GM12878 (cell line): Measurements from ENCODE around the gene ARSJ. TPM values are rescaled to one million over a fixed set of nuclear protein-coding genes. Genes with fewer than 3 reads are reported as not detected.

Experiments
- ATAC-seq: fragments of 200-7000 bp; cut with Tn5 transposase; 3 replicates; pipeline ENCODE4 v1.9.1; 2020; ENCODE audit warnings: mild to moderate bottlenecking, moderate library complexity
- BruUV-seq: library from RNA; stranded (reverse); fragments of 400-500 nt; replicated peaks from 2 replicates; lab custom pipeline; 2021; lab: Mats Ljungman, UMichigan
- CTCF ChIA-PET: fragments of 300-600 bp; sonication (Branson Sonifier 250); formaldehyde crosslinking; extraction: SDS; loops from one replicate; lab custom pipeline; 2021; ENCODE audit warnings: inconsistent platforms; lab: Yijun Ruan, JAX
- POLR2A ChIA-PET: fragments of 350-600 bp; formaldehyde crosslinking; extraction: SDS; loops from one replicate; lab custom pipeline; 2021; ENCODE audit warnings: inconsistent platforms; lab: Charles Lee
- RAD21 ChIA-PET: fragments of 300-600 bp; sonication (Branson Sonifier 250); formaldehyde crosslinking; loops from one replicate; lab custom pipeline; 2023; ENCODE audit warnings: antibody characterized with exemption; ENCODE audit not compliant: unreplicated experiment; lab: Charles Lee
- SMC1A ChIA-PET: fragments of 300-600 bp; sonication (Branson Sonifier 250); formaldehyde crosslinking; loops from one replicate; lab custom pipeline; 2023; ENCODE audit not compliant: unreplicated experiment, uncharacterized antibody; lab: Charles Lee
- DNase-seq: peaks from one replicate; pipeline ENCODE4 v3.0.0-alpha.2; 2011; ENCODE audit warnings: low read depth, low spot score
- FAIRE-seq: peaks from 3 replicates; lab custom pipeline; 2011; peaks lifted over from hg19 to GRCh38; lab: Jason Lieb, UNC
- H2AFZ ChIP-seq: 2 replicates; pipeline ENCODE4 v1.6.0; 2011; ENCODE audit warnings: low read depth, low read length, control low read depth; ENCODE audit not compliant: control insufficient read depth
- H3K27ac ChIP-seq: 2 replicates; pipeline ENCODE4 v1.5.1; 2011; ENCODE audit warnings: control low read depth; ENCODE audit not compliant: control insufficient read depth, insufficient read depth
- H3K27me3 ChIP-seq, 2 experiments: replicated peaks in 1 of 2; 2 replicates each; pipeline versions ENCODE4 v1.6.0 to v1.6.1; 2011; ENCODE audit warnings: low read length in 1 of 2; ENCODE audit not compliant: control insufficient read depth in 2 of 2, insufficient read depth in 2 of 2
- H3K36me3 ChIP-seq, 2 experiments: 2 replicates each; pipeline ENCODE4 v1.5.1; 2011; ENCODE audit warnings: low read length in 1 of 2; ENCODE audit not compliant: control insufficient read depth in 2 of 2, insufficient read depth in 2 of 2
- H3K4me1 ChIP-seq: 2 replicates; pipeline ENCODE4 v1.6.1; 2011; ENCODE audit warnings: mild to moderate bottlenecking, low read length, moderate library complexity, mixed read lengths; ENCODE audit not compliant: control insufficient read depth, insufficient read depth
- H3K4me2 ChIP-seq: 2 replicates; pipeline ENCODE4 v1.6.0; 2011; ENCODE audit warnings: control low read depth; ENCODE audit not compliant: control insufficient read depth, insufficient read depth
- H3K4me3 ChIP-seq: fragments of 200-600 bp; sonication (generic); 2 replicates; pipeline ENCODE4 v1.5.1; 2016
- H3K79me2 ChIP-seq: 2 replicates; pipeline ENCODE4 v1.6.0; 2011; ENCODE audit warnings: low read length; ENCODE audit not compliant: control insufficient read depth, insufficient read depth
- H3K9ac ChIP-seq: 2 replicates; pipeline ENCODE4 v1.8.0; 2011; ENCODE audit warnings: low read length, control low read depth, mixed read lengths; ENCODE audit not compliant: control insufficient read depth, insufficient read depth
- H3K9me3 ChIP-seq: replicated peaks from 3 replicates; pipeline ENCODE4 v1.5.1; 2011; ENCODE audit warnings: mild to moderate bottlenecking, low read length; ENCODE audit not compliant: control insufficient read depth, insufficient read depth
- H4K20me1 ChIP-seq: 2 replicates; pipeline ENCODE4 v1.6.0; 2011; ENCODE audit not compliant: control insufficient read depth, insufficient read depth
- BHLHE40 ChIP-seq, 2 experiments: fragments of 450-650 bp in 1 of 2; IDR thresholded peaks; 2 replicates each; pipeline ENCODE4 v1.6.1; 2011 to 2017; ENCODE audit warnings: low read depth in 2 of 2, borderline replicate concordance in 1 of 2, improper control_type of control experiment in 1 of 2, low read length in 1 of 2, mild to moderate bottlenecking in 1 of 2
- CBX3 ChIP-seq: fragments of 200-600 bp; sonication (generic); IDR thresholded peaks from 2 replicates; pipeline ENCODE4 v1.6.1; 2016; ENCODE audit warnings: low read depth, borderline replicate concordance
- CHD2 ChIP-seq: IDR thresholded peaks from 2 replicates; pipeline ENCODE4 v1.6.1; 2011; ENCODE audit warnings: low read depth, low read length, improper control_type of control experiment, borderline replicate concordance
- CREM ChIP-seq: IDR thresholded peaks from 2 replicates; pipeline ENCODE4 v1.6.1; 2014; ENCODE audit warnings: antibody characterized with exemption, low read depth
- EGR1 ChIP-seq, 2 experiments: IDR thresholded peaks; 1 replicate in 1 of 2; 2 replicates in 1 of 2; pipeline ENCODE4 v1.6.1; 2011 to 2012; ENCODE audit warnings: low read depth in 2 of 2, low read length in 2 of 2, borderline replicate concordance in 1 of 2, mild to moderate bottlenecking in 1 of 2, moderate library complexity in 1 of 2
- EZH2 ChIP-seq: IDR thresholded peaks from 2 replicates; pipeline ENCODE4 v1.6.1; 2012; ENCODE audit warnings: low read depth, mild to moderate bottlenecking, control low read depth, inconsistent platforms, low read length, borderline replicate concordance; ENCODE audit not compliant: control insufficient read depth
- IRF3 ChIP-seq: fragments of 450-650 bp; IDR thresholded peaks from 2 replicates; pipeline ENCODE4 v1.6.1; 2014; ENCODE audit warnings: mild to moderate bottlenecking
- KAT2A ChIP-seq: conservative IDR thresholded peaks from 2 replicates; pipeline ENCODE4 v1.6.1; 2011; ENCODE audit warnings: low read depth, low read length; ENCODE audit not compliant: control insufficient read depth
- LARP7 ChIP-seq: fragments of 450-650 bp; IDR thresholded peaks from 2 replicates; pipeline ENCODE4 v1.6.1; 2017; ENCODE audit warnings: mild to moderate bottlenecking
- MAX ChIP-seq: IDR thresholded peaks from 2 replicates; pipeline ENCODE4 v1.6.1; 2012; ENCODE audit warnings: low read depth, low read length, improper control_type of control experiment
- MLLT1 ChIP-seq: fragments of 450-650 bp; IDR thresholded peaks from 2 replicates; pipeline ENCODE4 v1.6.1; 2016; ENCODE audit warnings: mild to moderate bottlenecking
- NFIC ChIP-seq: IDR thresholded peaks from 2 replicates; pipeline ENCODE4 v1.6.1; 2012; ENCODE audit warnings: low read depth, mild to moderate bottlenecking, inconsistent platforms, low read length, moderate library complexity
- RAD21 ChIP-seq: IDR thresholded peaks from 2 replicates; pipeline ENCODE4 v1.6.1; 2011; ENCODE audit warnings: mild to moderate bottlenecking, low read depth, low read length, moderate library complexity; ENCODE audit not compliant: insufficient read depth
- RAD51 ChIP-seq: fragments of 450-650 bp; IDR thresholded peaks from 2 replicates; pipeline ENCODE4 v1.6.1; 2016; ENCODE audit warnings: moderate library complexity, mild to moderate bottlenecking, inconsistent platforms
- TCF12 ChIP-seq: IDR thresholded peaks from 2 replicates; pipeline ENCODE4 v1.6.1; 2011; ENCODE audit warnings: low read depth, mild to moderate bottlenecking, low read length
- TCF7 ChIP-seq: IDR thresholded peaks from 2 replicates; pipeline ENCODE4 v1.6.1; 2014; ENCODE audit warnings: antibody characterized with exemption, borderline replicate concordance
- WGBS: methylation state at CpG from one replicate; pipeline ENCODE4 v1.1.6; 2016; ENCODE audit warnings: low lambda C conversion rate; ENCODE audit not compliant: insufficient replicate concordance, insufficient coverage; ENCODE audit errors: missing lambda C conversion rate; 5-methylcytosine and 5-hydroxymethylcytosine counted together
- in situ Hi-C: fragments of 300-500 bp; cut with MboI; formaldehyde crosslinking; loops from 9 replicates; pipeline ENCODE4 v1.14.3; 2018; ENCODE audit warnings: mixed read lengths
- intact Hi-C: fragments of 100-400 bp; cut with micrococcal nuclease; formaldehyde crosslinking; loops from one replicate; pipeline ENCODE4 v1.14.2; 2022; ENCODE audit not compliant: unreplicated experiment
- polyA plus RNA-seq, 11 experiments: library from polyadenylated mRNA; depleted of rRNA in 4 of 11; unstranded in 6 of 11; stranded (reverse) in 5 of 11; fragments of >200 nt; fragmentation: Nextera tagmentation in 4 of 11; fragmentation: Illumina TruSeq in 1 of 11; extraction: Ambion mirVana in 4 of 11; extraction: Trizol in 1 of 11; gene quantifications; 1 replicate in 1 of 11; 2 replicates in 10 of 11; pipeline versions ENCODE4 v1.2.1 to v1.2.3, GENCODE V29; 2011 to 2016; ENCODE audit warnings: inconsistent platforms in 2 of 11, missing spikeins in 2 of 11, low read depth in 1 of 11
- total RNA-seq, 4 experiments: library from RNA; depleted of rRNA in 3 of 4; stranded (reverse); fragments of >200 nt in 3 of 4; fragmentation: Illumina TruSeq in 1 of 4; extraction: Trizol in 1 of 4; gene quantifications; 2 replicates each; pipeline versions ENCODE4 v1.2.1 to v1.2.3, GENCODE V29; 2013 to 2021
- TF ChIP-seq, protein P1 (sequence below): fragments of 450-650 bp; IDR thresholded peaks from 2 replicates; pipeline ENCODE4 v1.6.1; 2017; ENCODE audit warnings: mild to moderate bottlenecking, moderate library complexity

Gene ARSJ
- total and polyA plus RNA-seq, 10 of the 15 experiments (the other 5 are each of a cell fraction or from before 2014, with no cell fraction given): under 0.01 to 0.19 (median 0.04) TPM; not detected in 5

DNA sequence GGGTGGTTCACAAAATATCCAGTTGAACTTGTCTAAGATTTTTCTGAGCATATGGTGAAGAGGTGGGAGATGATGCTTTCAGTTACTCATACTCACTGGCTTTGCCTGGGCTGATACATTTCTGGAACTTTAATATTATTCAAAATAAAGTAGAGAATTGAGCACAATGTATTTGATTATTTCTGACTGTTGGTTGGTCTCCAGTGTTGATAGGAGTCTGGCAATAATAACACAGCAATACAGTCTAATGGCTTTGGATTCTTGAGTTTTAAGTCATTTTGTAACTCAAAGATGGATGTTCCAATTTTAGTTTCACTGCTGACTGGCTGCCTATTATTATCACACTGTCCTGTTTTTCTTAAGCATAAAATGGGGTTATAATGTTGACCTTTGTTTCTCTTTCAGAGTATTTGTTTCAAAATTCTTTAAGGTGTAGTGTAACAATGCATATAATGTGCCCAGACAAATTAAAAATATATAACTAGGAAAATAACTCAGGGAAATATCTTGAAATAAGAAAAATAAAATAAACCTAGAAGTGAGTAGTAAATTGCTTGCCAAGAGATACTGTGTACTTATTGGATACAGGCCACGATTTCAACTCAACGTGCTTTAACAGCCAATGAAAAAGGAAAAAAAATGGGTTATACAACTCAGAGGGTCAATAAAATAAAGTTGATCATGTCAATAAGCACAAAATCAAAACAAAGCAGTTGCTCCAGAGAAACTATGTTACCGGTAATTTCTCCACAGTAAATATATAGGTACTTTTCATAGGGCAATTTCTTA, 99.0 kb downstream of the ARSJ start:
- no peak for ATAC-seq
- no peaks in the 10 kb centered on the region for H3K27me3 ChIP-seq
- H4K20me1 ChIP-seq: no peaks in the 10 kb centered on the region
- DNase-seq: no peak
- no peak overlapping the region for H3K27ac ChIP-seq
- intact Hi-C loops (no loop called here), in situ Hi-C loops (no loop called here)
- ChIA-PET CTCF (interaction anchor here (1.0 to 1.7 kb wide), 2 partner anchors 69 to 191 kb away, joined by 3 to 4 read pairs; no protein-coding TSS in a partner anchor), RAD21 (no interaction called here), SMC1A (interaction anchor here (1.3 to 1.8 kb wide), 4 partner anchors 10 to 49 kb away, joined by 3 to 11 read pairs (median 4); no protein-coding TSS in a partner anchor), POLR2A (no interaction called here)
- no peak overlapping the region for H3K9ac ChIP-seq
- no peak overlapping the region for H2AFZ ChIP-seq
- no peak for FAIRE-seq
- H3K4me2 ChIP-seq: no peak overlapping the region
- no peaks in the 10 kb centered on the region for H3K36me3 ChIP-seq
- no TSS peak for BruUV-seq
- no peak overlapping the region for H3K4me3 ChIP-seq
- peaks cover 2% of the 10 kb centered on the region; the same call in 2 of the 3 replicates for H3K9me3 ChIP-seq
- no peaks in the 10 kb centered on the region for H3K4me1 ChIP-seq
- 98% methylated on average over 3 of the region's 3 CpGs for WGBS
- H3K79me2 ChIP-seq: no peaks in the 10 kb centered on the region
- TF ChIP-seq, protein P1, sequence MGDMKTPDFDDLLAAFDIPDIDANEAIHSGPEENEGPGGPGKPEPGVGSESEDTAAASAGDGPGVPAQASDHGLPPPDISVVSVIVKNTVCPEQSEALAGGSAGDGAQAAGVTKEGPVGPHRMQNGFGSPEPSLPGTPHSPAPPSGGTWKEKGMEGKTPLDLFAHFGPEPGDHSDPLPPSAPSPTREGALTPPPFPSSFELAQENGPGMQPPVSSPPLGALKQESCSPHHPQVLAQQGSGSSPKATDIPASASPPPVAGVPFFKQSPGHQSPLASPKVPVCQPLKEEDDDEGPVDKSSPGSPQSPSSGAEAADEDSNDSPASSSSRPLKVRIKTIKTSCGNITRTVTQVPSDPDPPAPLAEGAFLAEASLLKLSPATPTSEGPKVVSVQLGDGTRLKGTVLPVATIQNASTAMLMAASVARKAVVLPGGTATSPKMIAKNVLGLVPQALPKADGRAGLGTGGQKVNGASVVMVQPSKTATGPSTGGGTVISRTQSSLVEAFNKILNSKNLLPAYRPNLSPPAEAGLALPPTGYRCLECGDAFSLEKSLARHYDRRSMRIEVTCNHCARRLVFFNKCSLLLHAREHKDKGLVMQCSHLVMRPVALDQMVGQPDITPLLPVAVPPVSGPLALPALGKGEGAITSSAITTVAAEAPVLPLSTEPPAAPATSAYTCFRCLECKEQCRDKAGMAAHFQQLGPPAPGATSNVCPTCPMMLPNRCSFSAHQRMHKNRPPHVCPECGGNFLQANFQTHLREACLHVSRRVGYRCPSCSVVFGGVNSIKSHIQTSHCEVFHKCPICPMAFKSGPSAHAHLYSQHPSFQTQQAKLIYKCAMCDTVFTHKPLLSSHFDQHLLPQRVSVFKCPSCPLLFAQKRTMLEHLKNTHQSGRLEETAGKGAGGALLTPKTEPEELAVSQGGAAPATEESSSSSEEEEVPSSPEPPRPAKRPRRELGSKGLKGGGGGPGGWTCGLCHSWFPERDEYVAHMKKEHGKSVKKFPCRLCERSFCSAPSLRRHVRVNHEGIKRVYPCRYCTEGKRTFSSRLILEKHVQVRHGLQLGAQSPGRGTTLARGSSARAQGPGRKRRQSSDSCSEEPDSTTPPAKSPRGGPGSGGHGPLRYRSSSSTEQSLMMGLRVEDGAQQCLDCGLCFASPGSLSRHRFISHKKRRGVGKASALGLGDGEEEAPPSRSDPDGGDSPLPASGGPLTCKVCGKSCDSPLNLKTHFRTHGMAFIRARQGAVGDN: no peak
- TF ChIP-seq CREM (no peak), TCF12 (no peak), EGR1 (IDR thresholded peaks at IDR 0.05; ENCODE audit: borderline replicate concordance in 1 of 2, low read depth in 2 of 2, low read length in 2 of 2) (no peak), CHD2 (no peak), TCF7 (no peak), MLLT1 (no peak), CBX3 (no peak), KAT2A (no peak), LARP7 (no peak), RAD21 (no peak), IRF3 (no peak), EZH2 (no peak), BHLHE40 (IDR thresholded peaks at IDR 0.05; ENCODE audit: borderline replicate concordance in 1 of 2, low read depth in 2 of 2, low read length in 1 of 2) (no peak), MAX (no peak), NFIC (no peak), RAD51 (no peak)
